ENCODE measurements around the gene LRP1B.

GRCh38 chr2:142139384-142139783 is 8.6 kb upstream of the LRP1B start:
- TF ChIP-seq CTCF (IDR thresholded peaks at IDR 0.05; ENCODE audit: control extremely low read depth in 1 of 3, insufficient read depth in 1 of 3, low read depth in 1 of 3, low read length in 3 of 3) (no peak), NRF1 (IDR thresholded peaks at IDR 0.05; ENCODE audit: low read depth, low read length) (no peak), POLR2AphosphoS5 (IDR thresholded peaks at IDR 0.05; ENCODE audit: low read depth, low read length) (no peak), RAD21 (IDR thresholded peaks at IDR 0.05 in 1 of 2, conservative IDR thresholded peaks at IDR 0.05 in 1 of 2; ENCODE audit: low read depth in 2 of 2, low read length in 2 of 2) (no peak)

All from H1 (cell line).